PC-3 (cell line): ENCODE measurements around the gene VEGFC.

ENCODE experiments used
- EZH2 ChIP-seq: fragments of 300-600 bp; sonication (generic); IDR thresholded peaks from one replicate; pipeline ENCODE4 v1.6.1; 2017; ENCODE audit warnings: antibody characterized with exemption, mild to moderate bottlenecking, low read length; ENCODE audit not compliant: unreplicated experiment
- TF ChIP-seq, protein P1 (sequence below): fragments of 300-600 bp; sonication (generic); conservative IDR thresholded peaks from 2 replicates; pipeline ENCODE4 v1.5.1; 2017; ENCODE audit warnings: antibody characterized with exemption, low read depth, mild to moderate bottlenecking, low read length

GRCh38 chr4:176806778-176807375, 14.2 kb upstream of the VEGFC start:
- TF ChIP-seq EZH2: no peak
- TF ChIP-seq, protein P1, sequence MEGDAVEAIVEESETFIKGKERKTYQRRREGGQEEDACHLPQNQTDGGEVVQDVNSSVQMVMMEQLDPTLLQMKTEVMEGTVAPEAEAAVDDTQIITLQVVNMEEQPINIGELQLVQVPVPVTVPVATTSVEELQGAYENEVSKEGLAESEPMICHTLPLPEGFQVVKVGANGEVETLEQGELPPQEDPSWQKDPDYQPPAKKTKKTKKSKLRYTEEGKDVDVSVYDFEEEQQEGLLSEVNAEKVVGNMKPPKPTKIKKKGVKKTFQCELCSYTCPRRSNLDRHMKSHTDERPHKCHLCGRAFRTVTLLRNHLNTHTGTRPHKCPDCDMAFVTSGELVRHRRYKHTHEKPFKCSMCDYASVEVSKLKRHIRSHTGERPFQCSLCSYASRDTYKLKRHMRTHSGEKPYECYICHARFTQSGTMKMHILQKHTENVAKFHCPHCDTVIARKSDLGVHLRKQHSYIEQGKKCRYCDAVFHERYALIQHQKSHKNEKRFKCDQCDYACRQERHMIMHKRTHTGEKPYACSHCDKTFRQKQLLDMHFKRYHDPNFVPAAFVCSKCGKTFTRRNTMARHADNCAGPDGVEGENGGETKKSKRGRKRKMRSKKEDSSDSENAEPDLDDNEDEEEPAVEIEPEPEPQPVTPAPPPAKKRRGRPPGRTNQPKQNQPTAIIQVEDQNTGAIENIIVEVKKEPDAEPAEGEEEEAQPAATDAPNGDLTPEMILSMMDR: no peak
